Muscle of arm (tissue), 12 donors: ENCODE results near the gene CCDC57. TPM values are rescaled to one million over a fixed set of nuclear protein-coding genes. Genes with fewer than 3 reads are reported as not detected.

ENCODE experiments used
- DNase-seq: peaks from one replicate; pipeline ENCODE4 v3.0.0-alpha.2; 2013
- polyA plus RNA-seq, 12 donors: library from polyadenylated mRNA; unstranded; fragments of 120-200 nt; gene quantifications; one replicate each; pipeline ENCODE4 v1.2.1, GENCODE V29; 2013; ENCODE audit not compliant: insufficient read length in 12 of 12

Gene CCDC57
- polyA plus RNA-seq, 12 donors: 18.1 to 66.0 (median 22.2) TPM; not detected in 1

DNA sequence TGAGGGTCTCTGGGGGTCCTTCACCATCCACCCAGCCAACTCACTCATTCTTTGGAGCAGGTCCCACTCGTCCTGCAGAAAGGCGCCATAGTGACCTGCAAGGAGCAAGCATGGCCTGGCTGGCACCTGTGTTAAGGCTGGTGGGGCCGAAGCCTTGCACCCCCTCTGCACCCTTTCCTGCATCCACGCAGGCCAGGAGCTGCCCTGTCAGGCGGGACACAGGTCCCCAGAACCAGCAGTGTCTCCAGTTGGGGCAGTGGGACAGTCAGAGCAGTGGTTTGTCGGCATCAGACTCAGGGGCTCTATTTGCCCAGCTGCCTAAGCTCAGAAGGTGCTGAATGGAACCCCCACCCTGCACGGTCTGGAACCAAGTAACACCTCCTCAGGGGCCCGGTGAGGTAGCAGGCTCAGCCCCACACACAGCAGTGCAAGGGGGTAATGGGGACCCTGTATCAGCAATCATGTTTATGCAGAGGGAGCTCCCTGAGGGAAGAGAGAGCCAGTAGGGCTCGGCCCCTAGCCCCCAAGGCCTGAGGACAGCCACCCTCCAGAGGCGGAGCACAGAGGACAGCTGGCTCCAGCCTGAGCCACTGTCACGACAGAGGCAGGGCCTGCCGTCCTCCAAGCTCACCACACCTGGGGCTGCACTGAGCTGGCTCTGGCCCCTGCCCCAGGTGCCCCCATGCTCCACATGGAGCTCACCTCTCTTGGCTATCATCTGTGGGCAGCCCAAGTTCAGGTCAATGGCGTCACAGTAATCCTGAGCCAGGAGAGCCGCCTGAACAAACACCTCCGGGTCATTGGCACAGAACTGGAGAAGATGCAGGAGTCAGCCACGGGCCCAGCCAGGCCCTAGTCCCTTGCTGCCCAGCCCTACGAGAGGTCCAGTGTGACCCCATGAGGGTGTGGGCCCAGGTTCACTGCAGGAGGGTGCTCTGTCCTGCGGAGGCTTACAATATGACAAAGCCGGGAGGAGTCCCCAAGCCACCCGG is 148.9 kb downstream of the CCDC57 start:
- no peak for DNase-seq

DNA sequence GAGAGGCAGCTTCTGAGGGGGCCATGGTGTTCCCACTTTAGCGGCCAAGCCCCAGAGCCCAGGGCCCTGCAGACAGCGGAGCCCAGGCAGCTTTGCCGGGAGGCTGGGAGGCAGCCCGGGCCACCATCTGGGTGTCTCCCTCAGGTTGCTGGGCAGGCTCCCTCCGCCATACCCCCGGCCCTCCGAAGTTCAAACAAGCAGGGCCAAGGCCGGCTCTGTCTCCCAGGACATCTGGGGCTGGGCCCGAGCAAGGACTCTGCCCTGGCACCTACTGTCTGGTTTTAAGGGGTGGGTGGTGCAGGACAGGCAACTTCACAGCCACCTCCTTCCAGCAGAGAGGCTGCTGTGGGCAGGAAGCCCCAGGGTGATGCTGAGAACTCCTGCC is 149.7 kb downstream of the CCDC57 start:
- DNase-seq: no peak

DNA sequence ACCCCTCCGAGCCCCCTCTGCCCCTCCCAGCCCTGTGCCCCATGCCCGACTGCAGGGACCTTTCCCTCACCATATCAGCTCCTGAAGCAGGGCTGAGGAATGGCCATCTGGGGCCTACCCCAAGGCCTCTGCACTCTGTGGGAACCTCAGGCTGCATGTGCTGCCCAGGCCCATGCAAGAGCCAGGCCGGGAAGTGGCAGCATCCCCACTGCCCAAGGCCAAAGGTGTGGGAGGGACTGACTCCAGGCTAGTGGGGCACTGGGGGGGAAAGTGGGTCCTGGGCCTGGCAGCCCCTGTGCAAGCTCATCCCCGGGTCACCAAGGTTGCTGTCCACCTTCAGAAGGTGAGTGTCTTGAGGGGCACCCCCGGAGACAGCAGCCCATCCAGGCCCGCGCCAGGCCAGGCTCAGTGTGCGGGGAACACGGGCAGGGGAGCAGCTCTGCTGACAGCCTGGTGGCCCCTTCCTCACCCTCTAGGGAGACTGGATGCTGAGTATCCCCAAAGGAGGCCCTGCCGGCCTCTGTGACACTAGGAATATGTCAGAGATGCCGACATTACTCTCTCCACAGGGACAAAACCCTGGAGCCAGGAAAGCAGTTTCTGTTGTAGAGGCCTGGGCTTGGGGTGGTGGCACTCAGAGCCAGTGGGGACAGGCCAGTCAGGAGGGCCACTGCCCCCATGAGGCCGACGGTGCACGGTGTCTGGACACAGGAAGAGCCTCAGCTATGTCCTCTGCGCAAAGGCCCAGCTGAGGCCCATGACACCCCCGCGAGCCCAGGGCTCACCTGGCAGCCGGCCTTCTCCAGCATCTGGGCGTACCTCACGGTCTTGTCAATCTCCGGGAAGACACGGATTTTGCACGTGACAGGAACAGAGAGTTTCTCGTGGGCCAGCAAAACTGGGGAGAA is 150.3 kb downstream of the CCDC57 start:
- DNase-seq: no peak

DNA sequence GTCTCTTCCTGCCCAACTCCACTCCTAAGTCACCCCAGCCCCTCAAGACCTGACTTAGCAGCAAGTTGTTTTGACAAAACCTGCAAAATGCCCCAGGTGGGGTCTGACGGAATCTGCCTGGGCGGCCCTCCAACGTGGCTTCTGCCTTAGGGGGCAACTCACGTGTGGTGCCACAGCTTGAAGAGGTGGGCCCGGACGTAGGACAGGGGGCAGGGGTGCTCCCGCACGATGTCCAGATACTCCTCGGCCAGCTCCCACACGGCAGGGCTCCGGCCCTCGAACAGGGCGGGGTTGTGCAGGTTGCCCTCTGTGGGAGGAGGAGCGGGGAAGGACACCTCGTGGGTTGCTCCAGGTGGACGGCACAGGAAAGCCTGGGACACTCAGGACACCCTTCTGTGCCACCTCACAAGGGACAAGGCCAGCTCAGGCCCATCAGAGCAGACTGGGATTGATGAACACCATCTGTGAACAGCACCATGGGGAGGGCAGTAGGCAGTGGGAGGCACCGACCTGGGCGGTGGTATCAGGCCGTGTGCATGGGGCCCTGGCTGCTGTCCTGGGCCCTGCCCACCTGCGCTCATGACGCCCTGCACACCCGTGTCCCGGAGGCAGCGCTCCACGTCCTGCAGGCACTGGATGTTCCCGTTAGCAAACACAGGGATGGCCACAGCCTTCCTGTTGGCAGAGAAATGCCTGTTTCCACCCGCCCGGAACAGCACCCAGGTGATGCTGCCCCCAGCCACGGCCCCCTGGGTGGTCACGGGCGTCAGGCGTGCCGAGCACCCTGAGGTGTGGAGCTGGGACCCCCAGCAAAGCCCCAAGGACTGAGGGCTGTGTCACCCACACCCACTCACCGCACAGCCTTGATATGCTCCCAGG is 151.4 kb downstream of the CCDC57 start:
- DNase-seq: no peak

DNA sequence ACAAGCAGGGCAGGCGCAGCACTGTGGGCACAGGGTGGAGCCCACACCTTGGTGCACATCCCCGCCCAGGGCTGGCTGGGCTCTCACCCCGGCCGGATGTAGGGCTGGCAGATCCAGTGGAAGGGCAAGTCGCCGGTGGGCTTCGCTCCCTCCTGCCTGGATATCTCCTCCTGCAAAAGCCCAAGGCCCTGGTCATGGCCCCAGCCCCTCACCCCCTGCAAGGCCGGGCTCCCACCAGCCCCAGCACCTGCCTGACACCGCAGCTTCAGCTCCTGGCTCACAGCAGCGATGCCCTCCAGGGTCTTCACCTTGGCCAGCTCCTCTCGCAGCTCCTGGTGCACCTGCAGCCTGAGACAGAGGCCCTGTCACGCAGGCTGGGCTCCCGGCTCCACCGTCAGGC is 152.0 kb downstream of the CCDC57 start:
- DNase-seq: no peak

DNA sequence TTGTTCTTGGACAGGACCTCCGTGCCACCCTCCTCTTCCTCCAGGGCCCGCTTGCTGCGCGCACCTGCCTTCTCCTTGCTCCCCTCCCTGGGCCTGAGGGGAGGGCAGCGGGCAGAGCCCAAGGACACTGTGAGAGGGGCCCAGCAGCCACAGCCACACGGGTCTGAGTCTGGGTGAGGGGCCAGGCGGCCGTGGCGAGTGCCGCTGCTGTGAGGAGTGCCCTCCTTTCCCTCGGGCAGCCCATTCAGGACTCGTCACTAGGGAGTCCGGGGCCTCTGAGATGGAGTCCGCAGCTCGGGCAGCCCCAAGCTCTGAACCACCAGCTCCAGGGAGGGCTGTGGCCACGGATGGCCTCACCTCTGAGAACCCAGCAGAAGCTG is 152.7 kb downstream of the CCDC57 start:
- no peak for DNase-seq

DNA sequence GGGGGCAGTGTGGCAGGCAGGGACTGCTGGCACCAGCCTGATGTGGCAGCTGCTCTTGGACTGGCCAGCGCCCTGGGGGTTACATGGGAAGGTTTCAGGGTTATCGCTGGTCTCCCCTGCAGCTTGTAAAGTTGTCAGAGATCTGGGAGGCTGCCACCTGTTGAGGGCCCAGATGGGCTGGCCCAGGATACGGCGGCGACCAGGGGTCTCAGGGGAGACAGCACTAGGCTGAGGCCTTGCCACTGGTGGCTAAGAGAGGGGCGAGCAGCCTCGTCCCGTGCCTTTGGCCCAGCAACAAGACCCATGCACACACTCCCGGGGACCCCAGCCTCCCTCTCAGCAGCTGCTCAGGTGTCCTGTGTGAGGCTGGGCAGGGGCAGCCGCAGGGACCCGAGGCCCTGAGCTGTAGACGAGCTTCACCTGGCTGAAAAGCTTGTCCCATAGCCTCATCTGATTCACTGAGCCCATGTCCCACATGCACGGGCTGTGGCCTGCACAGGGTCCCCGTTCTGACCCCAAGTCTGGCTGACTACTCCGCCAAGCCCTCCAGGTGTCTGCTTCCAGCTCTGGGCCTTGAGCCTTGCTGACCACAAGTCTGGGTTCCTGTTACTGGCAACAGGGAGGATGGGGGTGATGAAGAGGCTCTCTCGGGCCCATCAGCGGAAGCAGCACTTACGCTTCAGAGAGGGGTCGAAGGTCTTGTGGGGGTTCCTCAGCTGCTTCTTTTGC is 153.2 kb downstream of the CCDC57 start:
- no peak for DNase-seq

DNA sequence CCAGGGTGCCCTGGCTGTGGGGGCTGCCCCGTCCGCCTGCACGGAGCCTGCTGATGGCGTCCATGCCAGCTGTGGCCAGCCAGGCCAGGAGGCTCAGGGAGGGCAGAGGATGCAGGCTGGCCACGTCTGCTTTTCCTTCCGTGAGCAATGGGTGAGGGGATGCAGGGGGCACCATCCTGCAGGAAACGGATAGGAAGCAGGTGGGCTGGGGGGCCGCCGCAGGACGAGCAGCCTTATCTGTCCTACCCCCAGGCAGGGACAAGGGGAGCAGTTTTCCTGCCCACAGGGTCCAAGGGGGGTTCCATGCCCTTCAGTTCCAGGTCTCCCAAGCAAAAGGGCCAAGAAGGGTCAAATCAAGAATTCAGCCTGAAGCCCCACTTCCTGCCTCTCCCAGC is 153.8 kb downstream of the CCDC57 start:
- DNase-seq: no peak

DNA sequence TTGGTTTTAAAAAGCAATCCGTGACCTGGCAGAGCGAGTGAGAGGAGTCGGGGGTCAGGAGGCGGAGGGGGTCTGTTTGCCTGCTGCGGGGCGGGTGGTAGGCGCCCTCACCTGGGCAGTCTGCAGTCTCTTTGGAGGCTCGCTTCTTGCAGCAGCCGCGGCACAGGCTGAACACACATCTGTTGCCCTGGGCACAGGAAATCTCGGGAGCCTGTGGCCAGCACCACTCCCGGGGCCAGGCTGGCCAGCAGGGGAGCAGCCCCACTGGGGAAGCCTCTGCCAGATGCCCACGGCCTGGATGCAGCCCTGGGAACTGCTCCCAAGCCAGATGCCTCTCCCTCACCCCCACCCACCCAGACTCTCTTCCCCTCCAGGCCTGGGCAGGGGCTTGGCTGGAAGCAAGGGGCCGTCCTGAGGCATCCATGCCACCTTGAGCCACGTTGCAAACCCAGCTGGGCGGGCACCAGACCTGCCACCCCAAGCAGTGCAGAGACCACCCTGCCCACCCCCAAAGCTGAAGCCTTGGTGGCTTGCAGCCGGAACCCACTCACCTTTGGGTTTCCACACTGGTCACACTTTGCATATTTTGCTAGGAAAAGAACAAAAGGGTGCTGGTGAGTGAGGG is 154.3 kb downstream of the CCDC57 start:
- no peak for DNase-seq

DNA sequence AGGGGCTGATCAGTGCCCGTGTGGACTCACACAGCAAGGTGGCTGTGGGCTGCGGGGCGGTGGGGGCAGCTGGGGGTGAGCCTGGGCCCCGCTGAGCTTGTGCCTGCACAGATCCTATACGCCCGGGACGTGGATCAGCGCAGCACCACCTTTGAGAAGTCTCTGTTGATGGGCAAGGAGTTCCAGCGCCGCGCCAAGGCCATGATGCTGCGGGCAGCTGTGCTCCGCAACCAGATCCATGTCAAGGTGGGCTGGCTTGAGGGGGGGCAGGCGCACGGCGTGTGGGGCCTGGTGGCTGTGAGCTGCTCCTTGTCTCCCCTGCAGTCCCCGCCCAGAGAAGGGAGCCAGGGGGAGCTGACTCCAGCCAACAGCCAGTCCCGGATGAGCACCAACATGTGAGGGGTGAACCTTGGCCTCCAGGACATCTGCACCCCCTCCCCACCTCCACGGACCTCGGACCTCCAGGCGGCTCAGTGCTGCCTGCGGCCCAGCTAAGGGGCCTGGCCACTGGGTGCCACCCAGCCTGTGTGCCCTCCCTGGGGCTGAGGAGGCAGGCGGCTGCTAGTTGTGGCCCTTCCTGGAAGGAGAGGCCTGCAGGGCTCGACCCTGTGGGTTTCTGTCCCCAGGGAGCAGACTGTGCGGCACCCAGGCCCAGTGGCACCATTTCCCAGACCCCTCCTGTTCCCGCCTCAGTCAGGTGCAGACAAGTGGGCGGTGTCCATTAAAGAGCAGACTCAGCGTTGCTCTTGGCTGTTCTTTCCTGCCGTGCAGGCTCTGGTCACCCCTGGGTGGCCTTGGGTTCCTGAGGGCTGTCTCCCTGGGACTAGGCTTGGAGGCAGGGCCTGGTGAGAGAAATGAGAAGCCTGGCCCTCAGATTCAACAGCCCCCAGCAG is 155.7 kb downstream of the CCDC57 start:
- no peak for DNase-seq

DNA sequence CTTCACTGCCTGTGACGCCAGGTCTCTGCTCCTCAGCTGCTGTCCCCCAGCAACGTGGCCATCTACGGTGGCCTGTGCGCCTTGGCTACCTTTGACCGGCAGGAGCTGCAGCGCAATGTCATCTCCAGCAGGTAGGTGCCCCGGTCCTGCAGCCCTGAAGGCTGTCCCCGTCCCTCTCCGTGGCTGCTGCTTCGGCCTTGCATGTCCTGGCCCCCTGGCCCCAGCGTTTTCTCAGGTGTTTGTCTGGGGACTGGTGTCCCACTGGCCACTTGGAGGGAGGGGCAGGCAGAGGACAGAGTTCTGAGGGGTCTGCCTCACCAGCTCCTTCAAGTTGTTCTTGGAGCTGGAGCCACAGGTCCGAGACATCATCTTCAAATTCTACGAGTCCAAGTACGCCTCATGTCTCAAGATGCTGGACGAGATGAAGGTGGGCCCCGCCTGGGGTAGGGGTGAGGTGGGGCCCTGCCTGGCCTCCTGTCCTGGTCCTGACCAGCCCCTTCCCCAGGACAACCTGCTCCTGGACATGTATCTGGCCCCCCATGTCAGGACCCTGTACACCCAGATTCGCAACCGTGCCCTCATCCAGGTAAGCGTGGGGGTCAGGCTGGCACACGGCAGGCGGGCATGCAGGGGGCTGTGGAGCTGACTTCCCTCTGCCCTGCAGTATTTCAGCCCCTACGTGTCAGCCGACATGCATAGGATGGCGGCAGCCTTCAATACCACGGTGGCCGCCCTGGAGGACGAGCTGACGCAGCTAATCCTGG is 156.5 kb downstream of the CCDC57 start:
- no peak for DNase-seq

DNA sequence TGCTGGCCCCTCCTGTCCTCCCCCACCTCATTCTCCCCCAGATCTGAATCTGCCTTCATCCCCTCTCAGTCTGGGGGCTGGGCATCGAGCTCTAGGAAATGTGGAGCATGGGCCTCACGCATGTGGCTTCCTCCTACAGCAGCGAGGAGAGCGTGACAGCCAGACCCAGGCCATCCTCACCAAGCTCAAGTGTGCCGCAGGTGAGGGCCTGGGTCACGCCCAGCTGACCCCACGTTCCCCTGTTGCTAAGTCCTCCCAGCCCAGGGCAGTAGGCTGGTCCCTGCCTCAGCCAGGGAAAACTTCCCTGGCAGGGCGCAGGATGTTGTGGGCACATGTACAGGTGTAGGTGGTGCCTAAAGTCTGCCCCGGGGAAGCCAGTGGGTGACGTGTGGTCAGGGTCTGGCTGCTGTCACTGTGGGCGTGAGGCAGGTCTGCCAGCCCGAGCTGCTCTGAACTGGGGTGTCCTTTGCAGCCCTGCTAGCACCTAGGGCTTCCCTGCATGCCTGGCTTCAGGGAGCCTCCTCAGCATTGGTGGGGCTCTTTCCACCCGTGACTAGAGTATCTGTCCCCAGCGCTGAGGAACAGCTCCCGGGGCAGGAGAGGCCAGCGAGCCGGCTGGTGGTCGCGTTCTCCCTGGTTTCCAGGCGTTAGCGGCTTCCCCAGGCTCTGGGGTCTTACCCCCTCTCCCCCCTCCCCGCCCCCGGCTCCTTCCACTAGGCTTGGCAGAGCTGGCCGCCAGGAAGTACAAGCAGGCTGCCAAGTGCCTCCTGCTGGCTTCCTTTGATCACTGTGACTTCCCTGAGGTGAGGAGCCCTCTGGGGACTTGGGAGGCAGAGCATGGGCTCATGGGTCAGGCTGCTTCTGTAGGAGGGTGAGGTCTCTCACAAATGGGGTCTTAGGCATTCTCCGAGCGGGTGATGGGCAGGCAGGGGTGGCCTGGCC is 157.3 kb downstream of the CCDC57 start:
- no peak for DNase-seq

DNA sequence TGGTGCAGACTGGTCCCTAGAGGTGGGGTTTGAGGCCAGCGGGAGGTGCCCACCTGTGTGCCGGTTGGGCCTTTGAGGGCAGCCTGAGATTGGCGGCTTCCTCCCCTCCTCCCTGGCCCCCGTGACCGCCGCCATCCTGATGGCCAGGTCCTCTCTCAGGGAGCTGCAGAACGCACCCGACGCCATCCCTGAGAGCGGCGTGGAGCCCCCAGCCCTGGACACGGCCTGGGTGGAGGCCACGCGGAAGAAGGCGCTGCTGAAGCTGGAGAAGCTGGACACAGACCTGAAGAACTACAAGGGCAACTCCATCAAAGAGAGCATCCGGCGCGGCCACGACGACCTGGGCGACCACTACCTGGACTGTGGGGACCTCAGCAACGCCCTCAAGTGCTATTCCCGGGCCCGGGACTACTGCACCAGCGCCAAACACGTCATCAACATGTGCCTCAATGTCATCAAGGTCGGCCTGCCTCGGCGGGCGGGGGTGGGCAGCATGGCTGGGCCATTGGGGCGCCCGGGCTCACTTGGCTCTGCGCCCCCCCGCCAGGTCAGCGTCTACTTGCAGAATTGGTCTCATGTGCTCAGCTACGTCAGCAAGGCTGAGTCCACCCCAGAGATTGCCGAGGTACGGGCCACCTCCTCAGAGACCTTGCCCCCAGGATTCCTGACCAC is 158.2 kb downstream of the CCDC57 start:
- no peak for DNase-seq

DNA sequence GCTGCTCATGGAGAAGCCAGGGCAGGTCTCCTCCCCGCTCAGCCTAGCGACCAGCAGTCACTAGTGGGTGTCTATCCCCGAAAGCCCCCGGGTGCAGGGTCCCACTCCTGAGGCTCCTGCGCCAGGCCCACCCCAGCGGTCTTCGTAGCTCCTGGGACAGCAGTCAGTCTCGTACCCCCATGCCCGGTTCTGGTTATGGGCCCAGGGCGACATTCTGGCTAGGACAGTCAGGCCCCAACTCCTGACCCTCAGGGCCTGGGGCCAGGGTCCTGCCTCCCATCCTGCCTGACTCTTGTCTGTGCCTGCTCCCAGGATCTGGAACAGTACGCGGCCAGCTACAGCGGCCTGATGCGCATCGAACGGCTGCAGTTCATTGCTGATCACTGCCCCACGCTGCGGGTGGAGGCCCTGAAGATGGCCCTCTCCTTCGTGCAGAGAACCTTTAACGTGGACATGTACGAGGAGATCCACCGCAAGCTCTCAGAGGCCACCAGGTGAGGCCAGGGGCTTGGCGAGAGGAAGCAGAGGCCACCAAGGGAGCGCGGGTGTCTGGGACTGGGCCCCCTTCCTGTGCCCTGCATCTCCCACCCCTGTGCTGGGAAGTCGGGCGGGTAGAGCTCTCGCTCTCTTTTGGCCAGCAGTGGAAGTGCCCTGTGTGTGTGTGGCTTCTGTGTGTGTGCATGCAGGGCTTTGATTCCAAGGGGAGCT is 158.9 kb downstream of the CCDC57 start:
- no peak for DNase-seq

DNA sequence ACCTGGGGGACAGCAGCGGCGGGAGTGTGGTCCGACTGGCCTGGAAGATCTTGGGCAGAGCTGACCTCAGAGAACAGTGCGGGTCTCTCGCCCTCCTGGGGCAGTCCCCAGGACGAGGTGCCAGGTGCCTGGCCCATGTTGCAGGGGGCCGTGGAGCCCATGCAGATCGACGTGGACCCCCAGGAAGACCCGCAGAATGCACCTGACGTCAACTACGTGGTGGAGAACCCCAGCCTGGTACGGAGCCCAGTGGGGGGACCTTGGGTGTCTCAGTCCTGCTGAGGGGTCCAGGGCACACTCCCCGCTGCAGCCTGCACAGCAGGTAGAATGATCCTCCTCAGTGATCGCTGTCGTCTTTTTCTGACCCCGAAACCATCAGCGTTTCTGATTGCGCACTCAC is 159.5 kb downstream of the CCDC57 start:
- DNase-seq: no peak

DNA sequence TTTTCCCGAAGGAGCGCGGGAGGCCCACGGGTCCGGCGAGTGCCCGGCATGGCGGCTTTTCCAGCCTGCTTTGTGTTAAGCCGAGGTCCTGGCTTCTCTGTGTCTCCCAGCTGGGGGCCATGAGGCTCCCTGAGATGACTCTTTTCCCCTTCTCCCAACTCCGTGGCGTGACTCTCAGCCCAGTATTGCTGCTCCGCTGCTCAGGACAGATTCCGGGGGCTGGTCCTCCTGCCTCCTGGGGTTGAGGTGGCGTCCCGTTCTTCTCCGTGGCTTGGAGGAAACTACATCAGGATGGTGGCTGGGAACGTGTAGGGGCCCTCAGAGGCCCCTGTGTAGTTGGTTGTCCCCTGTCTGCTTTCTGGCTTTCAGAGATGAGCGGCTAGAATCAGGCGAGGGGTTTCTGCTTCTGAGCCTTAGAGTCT is 160.0 kb downstream of the CCDC57 start:
- DNase-seq: no peak
